Dedifferentiated amniotic fluid mesenchymal stem cell (primary cell): Measurements from ENCODE around the gene TRAPPC10.

ENCODE experiments used
- DNase-seq: peaks from one replicate; pipeline ENCODE4 v3.0.0-alpha.2; 2016; ENCODE audit errors: extremely low spot score

Gene TRAPPC10

GRCh38 chr21:44002511-44002910, 9.6 kb upstream of the TRAPPC10 start:
- DNase-seq, result no peak

GRCh38 chr21:44003307-44003966, 8.7 kb upstream of the TRAPPC10 start:
- DNase-seq, result no peak

DNA sequence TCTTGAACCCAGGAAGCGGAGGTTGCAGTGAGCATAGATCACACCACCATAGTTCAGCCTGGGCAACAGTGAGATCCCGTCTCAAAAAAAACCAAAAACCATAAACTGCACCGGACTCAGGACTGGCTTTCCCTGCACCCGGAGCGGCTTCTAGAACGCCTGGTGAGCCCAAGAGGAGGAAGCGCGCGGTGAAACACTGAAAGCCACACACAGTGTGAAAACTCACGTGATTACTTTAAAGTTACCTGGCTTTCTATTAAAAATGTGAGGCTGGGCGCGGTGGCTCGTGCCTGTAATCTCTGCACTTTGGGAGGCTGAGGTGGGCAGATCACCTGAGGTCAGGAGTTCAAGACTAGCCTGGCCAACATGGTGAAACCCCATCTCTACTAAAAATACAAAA, 7.0 kb upstream of the TRAPPC10 start:
- DNase-seq, result no peak

DNA sequence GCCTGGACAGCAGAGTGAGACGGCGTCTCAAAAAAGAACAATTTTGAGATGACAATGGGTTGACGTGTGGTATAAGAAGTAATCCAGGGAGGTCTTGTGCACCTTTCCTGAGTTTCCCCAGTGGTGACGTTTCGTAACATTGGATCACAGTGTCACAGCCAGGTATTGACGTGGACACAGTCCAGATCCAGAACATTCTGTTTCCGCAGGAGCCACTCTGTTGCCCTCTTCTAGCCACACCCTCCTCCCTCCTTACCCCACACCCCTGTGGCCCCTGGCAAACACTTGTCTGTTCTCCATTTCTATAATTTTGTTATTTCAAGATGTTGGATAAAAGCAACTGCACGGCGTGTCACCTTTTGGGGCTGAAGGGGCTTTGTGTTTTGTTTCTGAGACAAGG, 6.5 kb upstream of the TRAPPC10 start:
- no peak for DNase-seq

GRCh38 chr21:44006017-44006619, 6.0 kb upstream of the TRAPPC10 start:
- DNase-seq, result peak; percentile 68

DNA sequence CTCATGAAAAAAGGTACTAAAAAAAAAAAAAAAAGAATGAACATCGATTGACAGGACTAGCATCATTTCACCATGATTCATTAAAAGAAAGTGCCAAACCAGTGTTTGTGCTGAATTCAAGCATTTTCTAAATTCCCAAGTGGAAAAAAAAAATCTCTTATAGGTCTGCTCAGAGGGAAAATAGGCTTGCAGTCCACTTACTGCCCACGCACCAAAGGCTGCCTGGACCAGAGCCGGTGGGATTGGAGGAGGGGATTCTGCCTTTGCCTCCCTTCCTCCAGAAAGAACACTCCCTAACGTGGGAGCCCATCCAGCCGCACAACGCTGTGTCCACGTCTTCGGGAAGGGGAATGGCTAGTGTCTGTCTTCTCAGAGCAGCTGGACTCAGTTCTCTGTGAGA, 5.5 kb upstream of the TRAPPC10 start:
- peak; percentile 26 for DNase-seq

DNA sequence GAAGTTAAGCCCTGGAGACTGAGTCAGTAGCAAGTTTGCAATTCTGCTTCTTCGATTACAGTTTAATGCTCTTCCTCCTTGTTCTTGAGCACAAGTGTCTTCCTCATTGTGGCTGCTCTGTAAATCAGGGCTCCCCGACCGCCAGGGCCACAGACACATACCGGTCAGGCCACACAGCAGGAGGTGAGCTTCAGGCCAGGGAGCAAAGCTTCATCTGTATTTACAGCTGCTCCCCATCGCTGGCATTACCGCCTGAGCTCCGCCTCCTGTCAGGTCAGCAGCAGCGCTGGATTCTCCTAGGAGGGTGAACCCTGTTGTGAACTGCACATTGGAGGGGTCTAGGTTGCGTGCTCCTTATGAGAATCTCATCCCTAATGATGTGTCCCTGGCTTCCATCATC, 1.7 kb upstream of the TRAPPC10 start:
- no peak for DNase-seq

DNA sequence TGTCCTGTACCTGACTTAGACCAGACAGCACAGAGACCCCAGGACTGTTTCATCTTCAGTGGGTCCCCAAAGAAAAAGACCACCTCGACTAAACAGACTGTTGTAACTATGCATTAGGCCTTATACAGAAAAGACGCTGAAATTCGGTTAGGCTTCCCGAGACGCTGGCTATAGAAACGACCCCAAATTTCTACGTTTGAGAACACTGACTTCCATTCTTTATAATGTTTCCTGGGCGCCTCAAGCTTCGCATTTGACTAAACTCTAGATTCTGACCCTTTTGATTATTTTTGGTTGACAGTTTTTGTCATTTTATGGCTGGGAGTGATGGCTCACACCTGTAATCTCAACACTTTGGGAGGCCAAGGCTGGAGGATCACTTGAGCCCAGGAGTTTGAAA, 986 bp upstream of the TRAPPC10 start:
- no peak for DNase-seq

- peak; percentile 32 for DNase-seq
Measured at GRCh38 chr21:44012474-44013379, 618 bp downstream of the TRAPPC10 start.

DNA sequence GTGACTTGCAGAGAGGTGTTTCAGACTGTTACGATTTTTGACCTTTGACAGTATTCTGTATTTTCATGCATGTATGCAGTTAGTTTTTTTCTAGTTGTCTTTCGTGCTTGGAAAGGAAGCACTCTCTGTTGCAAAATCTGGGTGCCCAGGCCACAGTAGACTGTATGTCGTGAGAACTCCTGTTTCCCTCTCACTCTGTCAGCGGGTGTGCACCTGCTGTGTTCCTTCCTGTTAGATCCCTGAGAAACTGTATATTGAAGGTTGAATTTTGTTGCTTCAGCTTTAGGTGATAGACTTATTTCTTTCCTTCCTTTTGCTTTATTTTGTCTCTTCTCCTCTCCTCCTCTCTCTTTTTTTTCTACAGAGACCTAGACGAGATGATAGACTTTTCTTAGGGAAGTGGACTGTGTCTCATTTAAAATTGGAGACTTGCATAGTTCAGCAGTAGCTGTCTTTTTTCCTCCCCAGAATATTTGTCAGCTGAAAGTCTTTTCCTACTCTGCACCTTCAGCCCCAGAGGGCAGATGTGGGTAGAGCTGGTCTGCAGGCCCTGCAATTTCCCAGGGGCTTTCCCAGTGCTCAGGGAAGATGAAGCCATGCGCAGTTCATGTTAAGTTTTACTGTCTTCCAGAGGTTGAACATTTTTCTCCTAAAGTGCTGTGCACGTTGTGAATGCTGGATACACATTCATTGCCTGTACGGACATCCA, 1.4 kb downstream of the TRAPPC10 start:
- DNase-seq, result no peak

GRCh38 chr21:44017601-44018000, 5.5 kb downstream of the TRAPPC10 start:
- DNase-seq, result no peak

- no peak for DNase-seq
Measured at GRCh38 chr21:44018127-44018526, 6.0 kb downstream of the TRAPPC10 start.

GRCh38 chr21:44018813-44019567, 6.9 kb downstream of the TRAPPC10 start:
- no peak for DNase-seq

DNA sequence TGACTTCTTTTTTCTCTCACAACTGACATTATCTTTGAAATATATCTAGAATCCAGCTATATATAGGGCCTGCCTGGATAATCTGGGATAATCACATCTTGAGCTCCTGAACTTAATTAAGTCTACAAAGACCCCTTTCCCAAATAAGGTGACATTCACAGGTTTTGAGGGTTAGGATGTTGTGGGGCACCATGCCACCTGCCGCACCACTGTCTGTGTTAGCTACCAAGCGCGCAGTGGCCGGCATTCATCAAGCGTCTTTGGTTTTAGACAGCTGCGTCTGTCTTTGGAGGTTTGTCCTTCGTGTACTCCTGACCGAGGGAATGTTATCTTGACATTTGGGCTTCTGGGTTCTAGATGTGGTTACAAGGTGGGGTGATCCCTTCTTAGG, 7.5 kb downstream of the TRAPPC10 start:
- no peak for DNase-seq

- no peak for DNase-seq
Measured at GRCh38 chr21:44020551-44020950, 8.4 kb downstream of the TRAPPC10 start.

- no peak for DNase-seq
Measured at GRCh38 chr21:44021064-44021463, 9.0 kb downstream of the TRAPPC10 start.

GRCh38 chr21:44024257-44024656, 12.1 kb downstream of the TRAPPC10 start:
- no peak for DNase-seq

GRCh38 chr21:44024887-44025353, 12.8 kb downstream of the TRAPPC10 start:
- peak; percentile 30 for DNase-seq

GRCh38 chr21:44027607-44028286, 15.6 kb downstream of the TRAPPC10 start:
- DNase-seq, result no peak

GRCh38 chr21:44028287-44028659, 16.2 kb downstream of the TRAPPC10 start:
- DNase-seq, result no peak
